Calu3 (cell line): ENCODE measurements around the gene FBXO38. TPM values are rescaled to one million over a fixed set of nuclear protein-coding genes. Genes with fewer than 3 reads are reported as not detected.

Experiments
- BruUV-seq: library from RNA; stranded (reverse); fragments of 400-500 nt; replicated peaks from 2 replicates; lab custom pipeline; 2021; lab: Mats Ljungman, UMichigan
- CTCF ChIA-PET: fragments of 300-600 bp; sonication (Branson Sonifier 250); formaldehyde crosslinking; loops from one replicate; lab custom pipeline; 2022; ENCODE audit warnings: antibody characterized with exemption; lab: Charles Lee
- DNase-seq: peaks from one replicate; pipeline ENCODE4 v3.0.0; 2022
- H3K27ac Mint-ChIP-seq: one replicate; pipeline ENCODE4 v1.8.0; 2022; ENCODE audit warnings: mixed read lengths; ENCODE audit not compliant: unreplicated experiment
- H3K27me3 Mint-ChIP-seq: one replicate; pipeline ENCODE4 v1.8.0; 2022; ENCODE audit warnings: mixed read lengths; ENCODE audit not compliant: unreplicated experiment
- H3K36me3 Mint-ChIP-seq: one replicate; pipeline ENCODE4 v1.8.0; 2022; ENCODE audit warnings: mild to moderate bottlenecking, moderate library complexity, mixed read lengths; ENCODE audit not compliant: insufficient read depth, unreplicated experiment
- H3K4me1 Mint-ChIP-seq: one replicate; pipeline ENCODE4 v1.8.0; 2022; ENCODE audit warnings: mild to moderate bottlenecking, low read depth, mixed read lengths; ENCODE audit not compliant: unreplicated experiment
- H3K4me3 Mint-ChIP-seq: one replicate; pipeline ENCODE4 v1.8.0; 2022; ENCODE audit warnings: mild to moderate bottlenecking, low read depth, moderate library complexity, mixed read lengths; ENCODE audit not compliant: unreplicated experiment
- H3K9me3 Mint-ChIP-seq: one replicate; pipeline ENCODE4 v1.8.0; 2022; ENCODE audit warnings: low read depth, mixed read lengths; ENCODE audit not compliant: unreplicated experiment
- intact Hi-C: fragments of 100-400 bp; cut with micrococcal nuclease; formaldehyde crosslinking; loops from one replicate; pipeline ENCODE4 v1.10.0; 2022; ENCODE audit not compliant: unreplicated experiment
- total RNA-seq: library from RNA; stranded (reverse); gene quantifications from 2 replicates; pipeline ENCODE4 v1.2.3, GENCODE V29; 2022
- TF ChIP-seq, protein P1 (sequence below): fragments of 200-600 bp; IDR thresholded peaks from one replicate; pipeline ENCODE4 v1.8.0; 2022; ENCODE audit warnings: antibody characterized with exemption; ENCODE audit not compliant: unreplicated experiment

FBXO38 gene
- total RNA-seq, 1 experiment from 2014 or later, result 59.2 TPM

DNA sequence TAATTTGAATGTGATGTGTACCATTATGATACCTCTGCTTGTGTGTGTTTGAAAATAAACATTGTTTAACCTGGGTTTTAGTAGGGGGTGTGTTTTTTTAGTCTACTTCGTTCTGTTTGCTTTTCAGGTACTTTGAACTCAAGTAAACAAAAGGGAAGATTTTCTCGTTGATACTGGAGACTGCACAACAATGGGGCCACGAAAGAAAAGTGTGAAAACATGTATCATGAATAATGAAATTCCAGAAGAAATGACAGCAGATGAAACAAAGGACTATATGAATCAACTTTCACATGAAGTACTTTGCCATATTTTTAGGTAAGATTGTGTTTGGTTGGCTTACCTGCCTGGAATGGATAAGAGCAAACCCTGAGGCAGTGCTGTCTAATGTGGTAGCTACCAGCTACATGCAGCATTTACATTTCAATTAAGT is 10.8 kb downstream of the FBXO38 start:
- H3K36me3 Mint-ChIP-seq, result peaks cover 15% of the 10 kb centered on the region
- H3K4me3 Mint-ChIP-seq, result no peak overlapping the region
- no peak for DNase-seq
- H3K27ac Mint-ChIP-seq, result no peak overlapping the region
- intact Hi-C loops, result no loop called here
- BruUV-seq, result no TSS peak
- H3K4me1 Mint-ChIP-seq, result peaks cover 59% of the 10 kb centered on the region
- H3K9me3 Mint-ChIP-seq, result no peaks in the 10 kb centered on the region
- CTCF ChIA-PET, result no interaction called here
- H3K27me3 Mint-ChIP-seq, result no peaks in the 10 kb centered on the region
- TF ChIP-seq, protein P1, sequence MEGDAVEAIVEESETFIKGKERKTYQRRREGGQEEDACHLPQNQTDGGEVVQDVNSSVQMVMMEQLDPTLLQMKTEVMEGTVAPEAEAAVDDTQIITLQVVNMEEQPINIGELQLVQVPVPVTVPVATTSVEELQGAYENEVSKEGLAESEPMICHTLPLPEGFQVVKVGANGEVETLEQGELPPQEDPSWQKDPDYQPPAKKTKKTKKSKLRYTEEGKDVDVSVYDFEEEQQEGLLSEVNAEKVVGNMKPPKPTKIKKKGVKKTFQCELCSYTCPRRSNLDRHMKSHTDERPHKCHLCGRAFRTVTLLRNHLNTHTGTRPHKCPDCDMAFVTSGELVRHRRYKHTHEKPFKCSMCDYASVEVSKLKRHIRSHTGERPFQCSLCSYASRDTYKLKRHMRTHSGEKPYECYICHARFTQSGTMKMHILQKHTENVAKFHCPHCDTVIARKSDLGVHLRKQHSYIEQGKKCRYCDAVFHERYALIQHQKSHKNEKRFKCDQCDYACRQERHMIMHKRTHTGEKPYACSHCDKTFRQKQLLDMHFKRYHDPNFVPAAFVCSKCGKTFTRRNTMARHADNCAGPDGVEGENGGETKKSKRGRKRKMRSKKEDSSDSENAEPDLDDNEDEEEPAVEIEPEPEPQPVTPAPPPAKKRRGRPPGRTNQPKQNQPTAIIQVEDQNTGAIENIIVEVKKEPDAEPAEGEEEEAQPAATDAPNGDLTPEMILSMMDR, result no peak

DNA sequence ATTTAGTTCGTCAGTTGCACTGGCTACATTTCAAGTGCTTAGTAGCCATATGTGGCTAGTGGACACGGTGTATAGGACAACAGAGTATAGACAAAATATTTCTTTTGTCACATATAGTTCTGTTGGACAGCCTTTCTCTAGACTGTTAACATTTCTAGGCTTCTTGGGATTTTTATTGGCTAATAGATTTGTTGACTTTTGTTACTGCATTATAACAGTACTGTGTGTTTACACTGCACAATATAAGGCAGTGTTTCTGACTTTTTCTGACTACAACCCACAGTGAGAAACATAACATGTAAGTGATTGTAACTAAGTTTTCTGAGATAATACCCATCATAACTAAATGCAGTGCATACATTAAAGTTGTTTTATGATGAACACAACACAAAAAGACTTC is 11.3 kb downstream of the FBXO38 start:
- CTCF ChIA-PET, result interaction anchor here (0.5 kb wide), 1 partner anchor 748 kb away, joined by 3 read pairs; no protein-coding TSS in a partner anchor
- BruUV-seq, result no TSS peak
- Mint-ChIP-seq H3K4me3 (no peak overlapping the region), H3K36me3 (peaks cover 15% of the 10 kb centered on the region), H3K27me3 (no peaks in the 10 kb centered on the region), H3K9me3 (no peaks in the 10 kb centered on the region), H3K4me1 (peaks cover 59% of the 10 kb centered on the region), H3K27ac (no peak overlapping the region)
- intact Hi-C loops, result no loop called here
- DNase-seq, result no peak
- TF ChIP-seq, protein P1, result no peak

DNA sequence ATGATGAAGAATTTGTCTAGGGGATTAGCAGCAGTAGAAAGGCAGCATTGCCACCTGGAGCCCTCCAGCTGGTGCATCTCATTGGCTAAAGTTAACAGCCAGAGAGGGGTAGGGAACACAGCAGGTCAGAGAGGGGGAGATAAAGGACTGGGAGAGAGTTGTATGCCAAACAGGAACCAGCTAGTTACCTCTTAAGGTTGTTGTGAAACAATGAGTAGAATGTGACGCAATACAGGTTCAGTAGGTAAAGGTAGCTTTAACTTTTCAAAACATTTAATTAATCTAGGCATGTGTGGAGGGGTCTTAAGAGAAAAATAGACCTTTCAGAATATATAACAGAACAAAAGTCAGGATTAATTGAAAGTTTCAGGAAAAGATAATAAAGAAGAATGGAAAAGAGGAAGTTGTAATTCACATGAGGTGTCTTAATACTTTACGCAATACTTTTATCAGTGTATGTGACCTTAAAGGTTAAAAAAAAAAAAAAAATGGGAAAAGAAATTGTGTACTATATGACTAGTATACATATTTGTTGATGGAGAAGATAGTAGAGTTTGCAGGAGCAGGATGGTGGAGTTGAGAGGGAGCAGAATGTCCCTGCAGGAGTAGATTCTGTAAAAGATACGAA is 14.3 kb downstream of the FBXO38 start:
- intact Hi-C loops, result loop anchor here (2.0 kb wide), 1 partner anchor 15 kb away; the partner anchor contains the start of gene FBXO38
- Mint-ChIP-seq H3K27me3 (no peaks in the 10 kb centered on the region), H3K36me3 (peaks cover 21% of the 10 kb centered on the region), H3K4me3 (peak overlapping the region; percentile 6), H3K9me3 (no peaks in the 10 kb centered on the region), H3K27ac (peak overlapping the region; percentile 60), H3K4me1 (peaks cover 54% of the 10 kb centered on the region)
- CTCF ChIA-PET, result interaction anchor here (0.5 to 1.9 kb wide), 11 partner anchors 24 to 657 kb away, joined by 3 to 15 read pairs (median 4); partner anchors contain the start of gene SPINK13
- DNase-seq, result peak; percentile 19
- TF ChIP-seq, protein P1, result no peak
- BruUV-seq, result no TSS peak

DNA sequence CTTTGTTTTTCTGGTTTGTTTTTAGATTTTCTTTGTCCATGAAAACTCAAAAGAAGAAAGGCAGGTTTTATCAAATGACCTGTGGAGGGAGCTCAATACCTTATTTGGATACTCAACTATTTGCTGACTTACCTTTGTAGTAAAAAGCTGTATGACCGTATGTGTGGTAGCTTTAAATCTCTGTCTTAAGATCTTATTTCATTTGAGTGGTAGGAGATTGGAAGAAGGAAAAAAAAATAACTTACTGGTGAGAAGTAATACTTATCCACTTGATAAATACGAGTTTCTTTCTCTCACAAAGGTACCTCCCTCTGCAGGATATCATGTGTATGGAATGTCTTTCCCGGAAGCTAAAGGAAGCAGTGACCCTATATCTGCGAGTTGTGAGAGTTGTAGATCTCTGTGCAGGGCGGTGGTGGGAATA is 15.0 kb downstream of the FBXO38 start:
- peak; percentile 14 for DNase-seq
- no peaks in the 10 kb centered on the region for H3K27me3 Mint-ChIP-seq
- TF ChIP-seq, protein P1, result peak; percentile 9
- H3K27ac Mint-ChIP-seq, result peak overlapping the region; percentile 60
- peak overlapping the region; percentile 6 for H3K4me3 Mint-ChIP-seq
- no TSS peak for BruUV-seq
- CTCF ChIA-PET, result interaction anchor here (0.6 to 1.9 kb wide), 9 partner anchors 85 to 656 kb away, joined by 3 to 15 read pairs (median 4); partner anchors contain the start of gene SPINK13
- H3K4me1 Mint-ChIP-seq, result peaks cover 51% of the 10 kb centered on the region
- no peaks in the 10 kb centered on the region for H3K9me3 Mint-ChIP-seq
- intact Hi-C loops, result loop anchor here (2.0 kb wide), 1 partner anchor 16 kb away; the partner anchor contains the start of gene FBXO38
- peaks cover 26% of the 10 kb centered on the region for H3K36me3 Mint-ChIP-seq
